Middle frontal gyrus (tissue), 1 donor: ENCODE measurements around the gene PTTG2.
"Not testable (repeated sequence)": the region's sequence is repeated elsewhere in the genome, so short reads cannot be mapped to it uniquely, and the experiment has no call there.

Experiments
- DNase-seq: peaks from one replicate; pipeline ENCODE4 v3.0.0-alpha.2; 2015; ENCODE audit warnings: low spot score; ENCODE audit errors: extremely low spot score

Gene PTTG2

GRCh38 chr4:37956941-37957340 lies 3.3 kb upstream of the PTTG2 start:
- no peak for DNase-seq

- no peak for DNase-seq
These were observed 1.3 kb upstream of the PTTG2 start for GRCh38 chr4:37958932-37959331.

- no peak for DNase-seq
These were observed 667 bp downstream of the PTTG2 start for GRCh38 chr4:37960679-37961450.

GRCh38 chr4:37964734-37965457 lies 4.7 kb downstream of the PTTG2 start:
- no peak for DNase-seq

GRCh38 chr4:37966044-37966443 lies 5.8 kb downstream of the PTTG2 start:
- DNase-seq = no peak

- no peak for DNase-seq
These were observed 7.5 kb downstream of the PTTG2 start for GRCh38 chr4:37967736-37968135.

- DNase-seq = no peak
These were observed 8.5 kb downstream of the PTTG2 start for GRCh38 chr4:37968747-37969146.

- DNase-seq = no peak
These were observed 10.5 kb downstream of the PTTG2 start for GRCh38 chr4:37970702-37971101.

- no peak for DNase-seq
These were observed 11.0 kb downstream of the PTTG2 start for GRCh38 chr4:37971202-37971601.

- DNase-seq = no peak
These were observed 13.2 kb downstream of the PTTG2 start for GRCh38 chr4:37973441-37973840.

GRCh38 chr4:37975321-37975822 lies 15.2 kb downstream of the PTTG2 start:
- not testable (repeated sequence) for DNase-seq

GRCh38 chr4:37976507-37976906 lies 16.3 kb downstream of the PTTG2 start:
- no peak for DNase-seq

- DNase-seq = no peak
These were observed 16.8 kb downstream of the PTTG2 start for GRCh38 chr4:37976991-37977470.

GRCh38 chr4:37977471-37978247 lies 17.5 kb downstream of the PTTG2 start:
- peak; percentile 43 for DNase-seq

GRCh38 chr4:37978248-37978924 lies 18.2 kb downstream of the PTTG2 start:
- no peak for DNase-seq

- no peak for DNase-seq
These were observed 20.0 kb downstream of the PTTG2 start for GRCh38 chr4:37980246-37980645.

- DNase-seq = no peak
These were observed 21.2 kb downstream of the PTTG2 start for GRCh38 chr4:37981425-37981824.

- no peak for DNase-seq
These were observed 21.9 kb downstream of the PTTG2 start for GRCh38 chr4:37981844-37982720.

- no peak for DNase-seq
These were observed 22.5 kb downstream of the PTTG2 start for GRCh38 chr4:37982736-37983135.

- no peak for DNase-seq
These were observed 23.8 kb downstream of the PTTG2 start for GRCh38 chr4:37983951-37984350.
